Measurements from ENCODE around the gene NRG3.

The NRG3 gene

GRCh38 chr10:82866424-82867020 is 991.5 kb downstream of the NRG3 start:
- no peak for DNase-seq

- no peak for DNase-seq
These were observed 992.1 kb downstream of the NRG3 start for GRCh38 chr10:82867056-82867455.

- no peak for DNase-seq
These were observed 999.7 kb downstream of the NRG3 start for GRCh38 chr10:82874671-82875070.

- DNase-seq, result no peak
These were observed 1005.8 kb downstream of the NRG3 start for GRCh38 chr10:82880776-82881290.

- DNase-seq, result no peak
These were observed 1007.7 kb downstream of the NRG3 start for GRCh38 chr10:82882722-82883121.

GRCh38 chr10:82883603-82884002 is 1008.6 kb downstream of the NRG3 start:
- no peak for DNase-seq

GRCh38 chr10:82887488-82887887 is 1012.5 kb downstream of the NRG3 start:
- DNase-seq, result no peak

GRCh38 chr10:82888809-82889455 is 1013.9 kb downstream of the NRG3 start:
- no peak for DNase-seq

GRCh38 chr10:82889728-82890127 is 1014.7 kb downstream of the NRG3 start:
- DNase-seq, result no peak

- no peak for DNase-seq
These were observed 1015.6 kb downstream of the NRG3 start for GRCh38 chr10:82890573-82890972.

GRCh38 chr10:82908096-82908495 is 1033.1 kb downstream of the NRG3 start:
- DNase-seq, result no peak

GRCh38 chr10:82908751-82909150 is 1033.8 kb downstream of the NRG3 start:
- no peak for DNase-seq

- DNase-seq, result no peak
These were observed 1035.3 kb downstream of the NRG3 start for GRCh38 chr10:82910301-82910700.

- no peak for DNase-seq
These were observed 1039.7 kb downstream of the NRG3 start for GRCh38 chr10:82914655-82915136.

GRCh38 chr10:82916941-82917340 is 1041.9 kb downstream of the NRG3 start:
- no peak for DNase-seq

- DNase-seq, result no peak
These were observed 1043.0 kb downstream of the NRG3 start for GRCh38 chr10:82918022-82918421.

- DNase-seq, result no peak
These were observed 1047.1 kb downstream of the NRG3 start for GRCh38 chr10:82922046-82922445.

- no peak for DNase-seq
These were observed 1047.8 kb downstream of the NRG3 start for GRCh38 chr10:82922755-82923154.

- DNase-seq, result no peak
These were observed 1049.7 kb downstream of the NRG3 start for GRCh38 chr10:82924711-82925110.

GRCh38 chr10:82925547-82925946 is 1050.6 kb downstream of the NRG3 start:
- no peak for DNase-seq

- DNase-seq, result no peak
These were observed 1057.5 kb downstream of the NRG3 start for GRCh38 chr10:82932451-82932850.

GRCh38 chr10:82934429-82934828 is 1059.4 kb downstream of the NRG3 start:
- DNase-seq, result no peak

- DNase-seq, result no peak
These were observed 1060.0 kb downstream of the NRG3 start for GRCh38 chr10:82934947-82935346.

GRCh38 chr10:82938331-82938730 is 1063.3 kb downstream of the NRG3 start:
- DNase-seq, result no peak

Data from stimulated activated CD4-positive, alpha-beta T cell treated with anti-CD3 and anti-CD28 coated beads, Interleukin-4, amount 100 ng/mL, for 4 hours (primary cell).